ENCODE data around the gene CYTIP.
"Not testable (repeated sequence)": the region's sequence is repeated elsewhere in the genome, so short reads cannot be mapped to it uniquely, and the experiment has no call there.

The CYTIP gene

DNA sequence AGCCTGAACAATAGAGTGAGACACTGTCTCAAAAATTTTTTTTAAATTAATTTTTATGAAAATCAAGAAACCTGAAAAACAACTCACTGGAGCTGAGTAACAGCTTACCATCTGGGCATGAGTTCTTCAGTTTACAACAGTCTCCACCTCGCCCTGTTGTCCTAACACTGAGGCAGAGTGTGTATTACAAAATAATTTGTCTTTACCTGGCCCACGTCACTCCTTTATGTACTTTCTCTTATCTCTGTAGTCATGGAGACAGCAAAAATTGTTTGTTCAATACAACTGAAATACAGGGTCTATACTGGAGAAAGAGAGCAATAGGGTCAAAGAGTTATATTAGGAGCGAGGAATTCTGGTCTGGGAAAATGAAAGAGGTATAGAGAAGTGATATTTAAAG lies 48.1 kb downstream of the CYTIP start:
- DNase-seq (ENCODE audit: insufficient read length) (no peak), FAIRE-seq (no peak)
- TF ChIP-seq POLR2AphosphoS5 (IDR thresholded peaks at IDR 0.05; ENCODE audit: low read depth, low read length) (no peak), POLR2A (IDR thresholded peaks at IDR 0.05; ENCODE audit: low read depth, low read length) (no peak), TAF1 (IDR thresholded peaks at IDR 0.05; ENCODE audit: borderline replicate concordance, low read depth, low read length) (no peak)

DNA sequence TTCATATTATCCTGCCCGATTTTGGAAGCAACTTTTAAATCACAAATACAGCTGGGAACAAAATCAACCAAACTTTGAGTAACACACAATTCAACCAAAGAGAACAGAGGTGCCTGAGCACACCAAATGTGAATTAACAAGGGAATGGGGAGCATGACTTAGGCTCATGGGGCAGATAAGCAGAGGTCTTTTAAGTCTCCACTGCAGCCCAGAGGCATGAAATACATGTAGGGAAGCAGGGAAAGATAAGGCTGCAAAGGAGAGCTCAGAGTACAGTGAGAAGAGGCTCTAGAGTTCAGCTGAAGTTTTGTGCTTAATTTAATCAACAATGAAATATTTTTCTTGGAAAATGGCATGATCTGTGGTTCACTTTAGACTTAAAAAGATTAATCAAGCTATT lies 49.0 kb downstream of the CYTIP start:
- TF ChIP-seq TAF1 (IDR thresholded peaks at IDR 0.05; ENCODE audit: borderline replicate concordance, low read depth, low read length), result no peak
- TF ChIP-seq POLR2A (IDR thresholded peaks at IDR 0.05; ENCODE audit: low read depth, low read length), result no peak
- TF ChIP-seq POLR2AphosphoS5 (IDR thresholded peaks at IDR 0.05; ENCODE audit: low read depth, low read length), result no peak
- no peak for DNase-seq (ENCODE audit: insufficient read length)

DNA sequence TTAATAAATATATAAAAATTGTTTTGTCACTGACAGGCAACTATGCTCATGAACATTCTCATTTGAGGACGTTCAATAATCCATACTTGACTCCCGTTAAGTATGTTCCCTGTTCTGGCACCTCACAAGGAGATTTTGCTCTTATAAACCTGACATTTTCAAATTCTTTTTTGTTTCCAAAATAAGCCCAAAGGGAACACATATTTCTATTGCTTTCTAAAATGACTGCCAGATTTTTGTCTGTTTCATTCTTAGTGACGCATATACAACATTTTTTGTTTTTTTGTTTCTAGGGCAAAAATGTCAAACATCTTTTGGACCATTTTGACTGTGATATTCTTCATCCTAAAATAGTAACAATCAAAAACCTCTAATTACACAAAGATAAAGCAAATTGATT lies 50.5 kb downstream of the CYTIP start:
- DNase-seq (ENCODE audit: insufficient read length), result no peak
- FAIRE-seq, result no peak
- TF ChIP-seq POLR2A (IDR thresholded peaks at IDR 0.05; ENCODE audit: low read depth, low read length), result no peak
- TF ChIP-seq TAF1 (IDR thresholded peaks at IDR 0.05; ENCODE audit: borderline replicate concordance, low read depth, low read length), result no peak
- TF ChIP-seq POLR2AphosphoS5 (IDR thresholded peaks at IDR 0.05; ENCODE audit: low read depth, low read length), result no peak

More for the DNA sequence above, 49.0 kb downstream of the CYTIP start:
- no peak for FAIRE-seq

DNA sequence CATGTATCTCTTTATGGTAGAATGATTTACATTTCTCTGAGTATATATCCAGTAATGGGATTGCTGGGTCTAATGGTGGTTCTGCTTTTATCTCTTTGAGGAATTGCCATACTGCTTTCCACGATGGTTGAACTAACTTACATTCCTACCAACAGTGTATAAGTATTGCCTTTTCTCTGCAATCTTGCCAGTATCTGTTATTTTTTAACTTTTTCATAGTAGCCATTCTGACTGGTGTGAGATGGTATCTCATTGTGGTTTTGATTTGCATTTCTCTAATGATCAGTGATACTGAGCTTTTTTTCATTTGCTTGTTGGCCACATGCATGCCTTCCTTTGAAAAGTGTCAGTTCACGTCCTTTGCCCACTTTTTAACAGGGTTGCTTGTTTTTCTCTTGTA lies 55.1 kb downstream of the CYTIP start:
- TF ChIP-seq POLR2A (IDR thresholded peaks at IDR 0.05; ENCODE audit: low read depth, low read length), result no peak
- TF ChIP-seq POLR2AphosphoS5 (IDR thresholded peaks at IDR 0.05; ENCODE audit: low read depth, low read length), result no peak
- TF ChIP-seq TAF1 (IDR thresholded peaks at IDR 0.05; ENCODE audit: borderline replicate concordance, low read depth, low read length), result no peak
- no peak for FAIRE-seq

DNA sequence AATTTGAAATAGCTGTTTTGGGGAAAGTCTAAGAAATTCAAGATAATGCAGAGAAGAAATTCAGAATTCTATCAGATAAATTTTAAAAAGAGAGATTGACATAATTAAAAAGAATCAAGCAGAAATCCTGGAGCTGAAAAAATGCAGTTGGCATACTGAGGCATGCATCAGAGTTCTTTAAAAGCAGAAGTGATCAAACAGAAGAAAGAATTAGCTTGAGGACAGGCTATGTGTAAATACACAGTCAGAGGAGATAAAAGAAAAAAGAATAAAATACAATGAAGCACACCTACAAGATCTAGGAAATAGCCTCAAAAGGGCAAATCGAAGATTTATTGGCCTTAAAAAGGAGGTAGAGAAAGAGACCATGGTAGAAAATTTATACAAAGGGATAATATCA lies 57.1 kb downstream of the CYTIP start:
- TF ChIP-seq TAF1 (IDR thresholded peaks at IDR 0.05; ENCODE audit: borderline replicate concordance, low read depth, low read length) (no peak), POLR2AphosphoS5 (IDR thresholded peaks at IDR 0.05; ENCODE audit: low read depth, low read length) (no peak), POLR2A (IDR thresholded peaks at IDR 0.05; ENCODE audit: low read depth, low read length) (no peak)
- no peak for FAIRE-seq

More for the DNA sequence above, 55.1 kb downstream of the CYTIP start:
- DNase-seq (ENCODE audit: insufficient read length), result no peak

DNA sequence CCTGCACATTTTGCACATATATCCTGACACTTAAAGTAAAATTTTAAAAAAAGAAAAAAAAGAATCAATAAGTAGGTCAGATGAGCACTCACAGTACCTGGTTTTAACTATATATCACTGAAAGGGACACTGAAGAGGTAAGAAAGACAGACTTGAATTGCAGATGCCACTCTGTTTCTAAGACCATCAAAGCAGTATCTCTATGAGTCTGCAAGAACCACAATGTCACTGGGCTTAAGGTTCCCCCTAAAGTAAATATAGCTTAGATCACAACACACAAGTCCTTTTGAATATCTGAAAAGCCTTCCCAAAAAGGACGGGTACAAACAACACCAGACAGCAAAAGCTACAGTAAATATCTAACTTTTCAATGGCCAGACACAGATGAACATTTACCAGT lies 57.6 kb downstream of the CYTIP start:
- DNase-seq (ENCODE audit: insufficient read length), result no peak
- no peak for FAIRE-seq
- TF ChIP-seq POLR2AphosphoS5 (IDR thresholded peaks at IDR 0.05; ENCODE audit: low read depth, low read length) (no peak), POLR2A (IDR thresholded peaks at IDR 0.05; ENCODE audit: low read depth, low read length) (no peak), TAF1 (IDR thresholded peaks at IDR 0.05; ENCODE audit: borderline replicate concordance, low read depth, low read length) (no peak)

More for the DNA sequence above, 57.1 kb downstream of the CYTIP start:
- no peak for DNase-seq (ENCODE audit: insufficient read length)

DNA sequence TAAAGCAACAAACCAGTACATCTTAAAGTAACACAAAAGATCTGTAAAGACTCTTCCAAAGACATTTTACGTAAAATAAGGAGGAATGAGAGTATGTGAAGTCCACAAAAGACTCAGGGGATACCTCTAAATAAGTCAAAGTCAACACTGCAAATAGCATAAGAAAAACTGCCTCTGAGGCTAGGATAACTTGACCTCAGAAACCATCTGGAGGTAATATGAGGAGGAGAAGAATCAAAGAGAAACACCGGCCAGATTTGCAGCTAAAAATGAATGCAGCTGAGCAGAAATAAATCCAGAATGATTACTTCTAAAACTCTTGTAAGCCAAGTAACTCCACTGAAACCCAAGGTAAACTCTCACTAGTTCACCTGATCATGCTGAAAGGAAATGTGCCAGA lies 66.0 kb downstream of the CYTIP start:
- FAIRE-seq, result no peak
- no peak for TF ChIP-seq POLR2AphosphoS5 (IDR thresholded peaks at IDR 0.05; ENCODE audit: low read depth, low read length)
- no peak for TF ChIP-seq POLR2A (IDR thresholded peaks at IDR 0.05; ENCODE audit: low read depth, low read length)
- no peak for TF ChIP-seq TAF1 (IDR thresholded peaks at IDR 0.05; ENCODE audit: borderline replicate concordance, low read depth, low read length)
- DNase-seq (ENCODE audit: insufficient read length), result no peak

DNA sequence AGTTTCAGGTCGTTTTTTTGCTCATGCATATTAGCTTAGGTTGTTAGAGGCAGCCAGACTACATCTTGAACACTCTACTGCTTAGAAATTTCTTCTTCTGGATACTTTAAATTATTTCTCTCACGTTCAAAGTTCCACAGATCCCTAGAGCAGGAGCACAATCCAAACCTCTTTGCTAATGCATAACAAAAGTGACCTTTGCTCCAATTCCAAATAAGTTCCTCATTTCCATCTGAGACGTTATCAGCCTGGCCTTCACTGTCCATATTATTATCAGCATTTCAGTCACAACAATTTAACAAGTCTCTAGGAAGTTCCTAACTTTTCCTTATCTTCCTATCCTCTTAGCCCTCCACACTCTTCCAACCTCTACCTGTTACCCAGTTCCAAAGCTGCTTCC lies 67.8 kb downstream of the CYTIP start:
- TF ChIP-seq POLR2AphosphoS5 (IDR thresholded peaks at IDR 0.05; ENCODE audit: low read depth, low read length), result no peak
- TF ChIP-seq TAF1 (IDR thresholded peaks at IDR 0.05; ENCODE audit: borderline replicate concordance, low read depth, low read length), result no peak
- no peak for TF ChIP-seq POLR2A (IDR thresholded peaks at IDR 0.05; ENCODE audit: low read depth, low read length)
- FAIRE-seq, result no peak
- no peak for DNase-seq (ENCODE audit: insufficient read length)

DNA sequence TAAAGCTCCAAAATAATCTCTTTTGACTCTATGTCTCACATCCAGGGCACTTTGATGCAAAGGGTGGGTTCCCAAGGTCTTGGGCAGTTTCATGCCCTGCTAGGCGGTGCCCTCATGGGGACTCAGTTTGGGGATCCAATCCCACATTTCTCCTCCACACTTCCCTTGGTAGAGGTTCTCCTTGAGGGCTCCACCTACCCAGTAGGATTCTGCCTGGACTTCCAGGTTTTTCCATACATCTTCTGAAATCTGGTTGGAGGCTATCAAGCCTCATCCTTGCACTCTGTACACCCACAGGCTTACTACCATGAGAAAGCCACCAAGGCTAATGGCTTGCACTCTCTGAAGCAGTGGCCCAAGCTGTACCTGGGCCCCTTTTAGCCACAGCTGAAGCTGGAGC lies 68.5 kb downstream of the CYTIP start:
- DNase-seq (ENCODE audit: insufficient read length), result no peak
- no peak for FAIRE-seq
- TF ChIP-seq POLR2AphosphoS5 (IDR thresholded peaks at IDR 0.05; ENCODE audit: low read depth, low read length), result no peak
- no peak for TF ChIP-seq POLR2A (IDR thresholded peaks at IDR 0.05; ENCODE audit: low read depth, low read length)
- TF ChIP-seq TAF1 (IDR thresholded peaks at IDR 0.05; ENCODE audit: borderline replicate concordance, low read depth, low read length), result no peak

DNA sequence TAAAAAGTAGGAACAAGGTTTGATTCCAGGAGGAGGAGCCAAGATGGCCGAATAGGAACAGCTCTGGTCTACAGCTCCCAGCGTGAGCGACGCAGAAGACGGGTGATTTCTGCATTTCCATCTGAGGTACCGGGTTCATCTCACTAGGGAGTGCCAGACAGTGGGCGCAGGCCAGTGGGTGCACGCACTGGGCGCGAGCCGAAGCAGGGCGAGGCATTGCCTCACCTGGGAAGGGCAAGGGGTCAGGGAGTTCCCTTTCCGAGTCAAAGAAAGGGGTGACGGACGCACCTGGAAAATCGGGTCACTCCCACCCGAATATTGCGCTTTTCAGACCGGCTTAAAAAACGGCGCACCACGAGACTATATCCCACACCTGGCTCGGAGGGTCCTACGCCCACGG lies 75.4 kb downstream of the CYTIP start:
- not testable (repeated sequence) for DNase-seq (ENCODE audit: insufficient read length); FAIRE-seq

DNA sequence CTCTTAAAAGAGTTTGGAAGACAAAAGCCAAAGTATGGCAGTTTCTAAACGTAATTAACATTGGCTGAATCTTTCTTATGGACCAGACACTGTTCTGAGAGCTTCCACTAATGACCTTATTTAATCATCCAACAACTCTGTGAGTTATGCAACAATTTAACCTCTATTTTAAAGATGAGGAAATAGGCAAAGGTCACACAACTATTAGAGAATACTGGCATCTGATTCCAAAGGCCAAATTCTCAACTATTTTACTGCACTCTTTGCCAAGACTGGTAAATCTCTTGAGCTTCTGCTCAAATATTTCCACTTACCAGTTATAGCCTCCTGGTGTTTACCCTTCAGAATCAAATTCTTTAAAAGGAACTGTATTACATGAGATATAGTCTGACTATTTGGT lies 76.2 kb downstream of the CYTIP start:
- FAIRE-seq, result no peak
- DNase-seq (ENCODE audit: insufficient read length), result no peak

More for the DNA sequence above, 76.2 kb downstream of the CYTIP start:
- TF ChIP-seq TAF1 (IDR thresholded peaks at IDR 0.05; ENCODE audit: borderline replicate concordance, low read depth, low read length), result no peak
- no peak for TF ChIP-seq POLR2AphosphoS5 (IDR thresholded peaks at IDR 0.05; ENCODE audit: low read depth, low read length)
- no peak for TF ChIP-seq POLR2A (IDR thresholded peaks at IDR 0.05; ENCODE audit: low read depth, low read length)
